G401 (cell line): ENCODE results near the gene AIM2. TPM values are rescaled to one million over a fixed set of nuclear protein-coding genes. Genes with fewer than 3 reads are reported as not detected.
"Not testable (repeated sequence)": the region's sequence is repeated elsewhere in the genome, so short reads cannot be mapped to it uniquely, and the experiment has no call there.

Source experiments
- DNase-seq: peaks from one replicate; pipeline ENCODE4 v3.0.0-alpha.2; 2015; ENCODE audit warnings: low spot score
- in situ Hi-C: cut with HindIII; loops from 2 replicates; pipeline ENCODE4 v1.10.0; 2016; ENCODE audit warnings: low sequenced_read_pairs, mixed read lengths
- total RNA-seq: library from RNA; depleted of rRNA; stranded (reverse); fragments of >200 nt; shearing (Covaris generic); gene quantifications from 2 replicates; pipeline ENCODE4 v1.2.3, GENCODE V29; 2014; rRNA removed

AIM2 gene, protein sequence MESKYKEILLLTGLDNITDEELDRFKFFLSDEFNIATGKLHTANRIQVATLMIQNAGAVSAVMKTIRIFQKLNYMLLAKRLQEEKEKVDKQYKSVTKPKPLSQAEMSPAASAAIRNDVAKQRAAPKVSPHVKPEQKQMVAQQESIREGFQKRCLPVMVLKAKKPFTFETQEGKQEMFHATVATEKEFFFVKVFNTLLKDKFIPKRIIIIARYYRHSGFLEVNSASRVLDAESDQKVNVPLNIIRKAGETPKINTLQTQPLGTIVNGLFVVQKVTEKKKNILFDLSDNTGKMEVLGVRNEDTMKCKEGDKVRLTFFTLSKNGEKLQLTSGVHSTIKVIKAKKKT
- not detected in 2 replicates for total RNA-seq

DNA sequence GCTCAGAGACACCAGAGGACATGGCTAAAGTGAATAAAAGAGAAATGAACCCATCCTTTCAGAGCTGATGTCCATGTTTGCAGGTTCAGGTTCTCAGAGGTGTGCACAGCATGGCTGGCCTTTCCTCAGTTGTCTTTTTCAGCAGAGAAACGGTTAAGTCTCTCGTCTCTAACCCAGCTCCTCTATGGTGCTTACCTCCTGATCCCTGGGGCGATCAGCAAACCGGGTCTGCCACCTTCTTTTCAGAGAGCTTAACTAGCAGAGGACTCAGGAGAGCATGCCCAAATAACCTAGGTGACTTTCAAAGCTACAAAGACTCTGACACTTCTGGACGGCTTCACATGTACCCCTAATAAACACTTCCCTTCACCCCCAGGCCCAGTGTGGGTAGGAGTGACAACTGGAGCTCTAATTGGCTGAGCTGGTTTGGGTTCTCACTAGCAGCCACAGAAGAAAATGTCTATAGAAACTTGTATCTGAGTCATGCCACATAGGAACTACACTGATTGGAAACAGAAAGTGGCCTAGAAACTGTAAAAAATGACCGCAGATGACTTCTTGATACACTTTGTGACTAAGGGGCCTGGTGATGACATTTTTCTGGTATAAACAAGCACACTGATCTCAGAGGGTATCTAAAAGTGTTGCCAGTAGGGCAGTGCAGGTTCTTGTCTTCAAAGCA is at the start of gene AIM2:
Gene AIM2 (minus strand): TSS at position 329 of the 682 bp plus-strand sequence. CDS start 3,267 bp downstream, outside the sequence.
- in situ Hi-C loops, result no loop called here
- DNase-seq, result no peak

DNA sequence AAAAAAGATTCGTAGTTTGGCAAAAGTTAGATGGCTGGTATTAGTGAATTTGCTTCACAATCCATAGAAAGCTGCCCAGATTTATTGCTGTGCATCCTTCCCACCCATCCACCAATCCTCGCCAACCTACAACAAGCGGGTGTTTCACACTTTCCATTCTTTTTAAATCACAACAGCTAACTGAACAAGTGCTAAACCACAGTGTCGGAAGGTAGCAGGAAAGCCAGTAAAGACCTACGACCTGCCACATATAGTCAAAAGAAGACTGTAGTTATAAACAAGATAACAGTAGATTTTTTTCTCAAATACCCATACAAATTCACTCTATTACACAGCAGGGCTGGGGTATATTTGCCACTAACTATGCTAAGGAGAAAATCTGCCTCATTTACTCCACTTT is 47.0 kb upstream of the AIM2 start:
- no peak for DNase-seq
- in situ Hi-C loops, result no loop called here

DNA sequence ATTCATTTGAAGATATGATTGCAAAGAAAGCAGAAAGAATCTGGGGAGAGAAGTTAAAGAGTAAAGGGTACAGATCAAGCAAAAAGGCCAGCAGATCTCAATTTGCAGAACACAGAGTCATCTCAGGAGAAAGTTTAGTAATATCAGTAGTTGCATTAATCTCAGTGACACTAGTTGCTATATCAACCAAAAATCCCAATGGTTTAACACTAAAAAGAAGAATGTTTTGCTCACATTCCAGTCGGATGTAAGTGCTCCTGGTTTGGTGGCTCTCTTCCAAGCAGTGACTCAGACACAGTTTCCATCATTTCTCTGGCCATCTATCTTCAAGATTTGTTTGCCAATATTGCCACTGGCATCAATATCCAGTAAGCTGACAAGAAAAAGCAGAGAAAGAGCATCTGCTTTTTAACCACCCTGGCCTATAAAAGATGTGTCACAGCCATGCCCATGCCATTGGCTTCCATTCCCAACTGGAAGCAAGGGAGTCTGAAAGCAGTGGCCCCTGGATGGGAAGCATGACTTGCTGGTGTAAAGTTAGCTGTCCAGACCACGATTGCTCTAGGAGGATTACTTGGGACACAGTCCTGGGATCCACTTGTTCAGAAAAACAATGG is 45.5 kb upstream of the AIM2 start:
- in situ Hi-C loops, result no loop called here
- DNase-seq, result no peak

GRCh38 chr1:159121526-159121925 is 45.0 kb upstream of the AIM2 start:
- in situ Hi-C loops, result no loop called here
- no peak for DNase-seq

DNA sequence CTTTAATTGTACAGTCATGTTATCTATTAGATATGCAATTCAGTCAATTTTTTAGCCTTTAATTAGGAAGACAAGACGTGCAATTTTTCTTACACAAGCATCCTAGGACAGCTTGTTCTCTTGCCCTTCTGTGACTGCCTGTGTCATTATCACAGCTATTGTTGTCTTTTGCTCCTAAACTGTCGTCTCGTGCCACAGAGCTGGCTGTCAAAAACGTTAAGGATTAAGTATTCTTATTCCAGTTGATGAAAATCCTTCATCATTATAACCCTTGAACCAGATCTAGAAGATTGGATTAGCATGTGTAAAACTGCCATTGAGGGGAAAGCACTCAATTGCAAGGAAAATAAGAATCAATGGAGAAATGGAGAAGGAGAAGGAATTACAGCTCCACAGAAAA is 43.8 kb upstream of the AIM2 start:
- no peak for DNase-seq
- in situ Hi-C loops, result no loop called here

GRCh38 chr1:159113596-159114433 is 37.2 kb upstream of the AIM2 start:
- in situ Hi-C loops, result no loop called here

GRCh38 chr1:159103021-159103420 is 26.5 kb upstream of the AIM2 start:
- DNase-seq, in situ Hi-C loops: not testable (repeated sequence)

More at GRCh38 chr1:159113596-159114433, 37.2 kb upstream of the AIM2 start:
- no peak for DNase-seq

DNA sequence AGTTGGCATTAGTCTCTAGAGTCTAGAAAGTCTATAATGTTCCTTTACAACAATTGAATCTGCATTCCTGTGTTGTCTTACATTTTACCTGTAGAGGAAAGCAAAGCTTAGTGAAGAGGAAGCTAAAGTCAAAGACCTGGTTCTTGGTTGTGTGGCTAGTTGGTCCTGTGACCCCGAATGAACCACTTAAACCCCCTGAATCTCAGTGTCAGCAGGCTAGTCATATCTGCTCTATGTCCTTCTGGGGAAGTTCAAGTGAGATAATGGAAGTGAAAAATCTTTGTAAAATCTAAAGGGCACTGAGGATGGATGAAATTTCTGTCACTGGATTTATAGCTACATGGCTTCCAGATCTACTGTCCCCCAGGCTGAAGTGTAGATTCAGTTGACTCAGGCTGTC is 24.0 kb upstream of the AIM2 start:
- DNase-seq, result no peak
- in situ Hi-C loops, result no loop called here

- in situ Hi-C loops, result no loop called here
- no peak for DNase-seq
Observed at GRCh38 chr1:159098596-159098995, 22.0 kb upstream of the AIM2 start.

DNA sequence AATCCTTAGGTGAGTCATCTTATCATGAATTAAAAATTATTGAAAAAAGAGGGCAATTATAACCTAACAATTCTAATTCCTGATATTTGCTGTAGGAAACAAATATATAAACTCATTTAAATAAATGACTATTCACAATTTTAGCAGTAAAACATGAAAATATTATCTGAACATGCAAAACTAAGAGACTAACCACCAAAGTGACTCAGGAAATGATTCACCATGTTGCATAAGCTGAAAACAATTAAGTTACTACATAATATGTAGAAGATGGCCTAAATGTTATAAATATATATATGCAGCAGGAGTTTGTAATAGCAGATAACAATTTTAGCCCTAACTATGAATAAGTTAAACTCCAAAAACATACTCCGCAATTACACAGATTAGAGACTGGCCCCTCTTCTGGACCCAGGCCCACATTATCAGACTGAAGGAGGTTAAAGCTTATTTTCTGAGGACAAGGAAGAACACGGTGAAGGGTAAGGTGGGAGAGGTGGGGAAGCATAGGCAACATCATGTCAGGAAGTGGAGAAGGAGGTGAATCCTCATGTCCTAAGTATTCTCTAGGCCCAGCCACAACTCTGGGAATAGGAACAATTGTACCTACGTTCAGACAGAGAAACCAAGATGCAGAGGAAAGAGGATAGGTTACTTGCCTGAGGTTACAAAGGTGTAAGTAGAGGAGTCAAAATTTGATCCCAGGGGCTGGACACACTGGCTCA is 15.6 kb upstream of the AIM2 start:
- in situ Hi-C loops, result no loop called here

DNA sequence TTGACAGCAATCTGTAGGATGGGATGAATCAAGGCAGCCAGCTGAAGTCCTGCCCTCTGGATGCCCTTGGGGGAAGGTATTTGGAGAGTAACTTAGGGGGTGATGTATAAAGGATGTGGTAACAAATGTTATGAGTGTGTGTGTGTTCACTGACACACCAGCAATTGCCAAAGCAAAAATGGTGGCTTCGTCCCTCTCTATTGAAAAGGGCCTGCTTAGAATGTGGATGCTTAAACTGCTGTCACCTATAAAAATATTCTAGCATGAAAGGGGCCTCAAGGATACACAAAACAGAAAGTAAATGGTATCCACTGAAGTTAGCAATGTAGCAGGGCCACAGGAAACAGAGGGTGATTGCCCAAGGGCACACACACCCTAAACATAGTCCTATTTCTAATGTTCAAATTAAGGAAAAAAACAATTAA is 15.1 kb upstream of the AIM2 start:
- DNase-seq, result no peak
- in situ Hi-C loops, result no loop called here

More for the DNA sequence above, 15.6 kb upstream of the AIM2 start:
- DNase-seq, result no peak

- in situ Hi-C loops, result no loop called here
- DNase-seq, result no peak
Observed at GRCh38 chr1:159091180-159091560, 14.6 kb upstream of the AIM2 start.

DNA sequence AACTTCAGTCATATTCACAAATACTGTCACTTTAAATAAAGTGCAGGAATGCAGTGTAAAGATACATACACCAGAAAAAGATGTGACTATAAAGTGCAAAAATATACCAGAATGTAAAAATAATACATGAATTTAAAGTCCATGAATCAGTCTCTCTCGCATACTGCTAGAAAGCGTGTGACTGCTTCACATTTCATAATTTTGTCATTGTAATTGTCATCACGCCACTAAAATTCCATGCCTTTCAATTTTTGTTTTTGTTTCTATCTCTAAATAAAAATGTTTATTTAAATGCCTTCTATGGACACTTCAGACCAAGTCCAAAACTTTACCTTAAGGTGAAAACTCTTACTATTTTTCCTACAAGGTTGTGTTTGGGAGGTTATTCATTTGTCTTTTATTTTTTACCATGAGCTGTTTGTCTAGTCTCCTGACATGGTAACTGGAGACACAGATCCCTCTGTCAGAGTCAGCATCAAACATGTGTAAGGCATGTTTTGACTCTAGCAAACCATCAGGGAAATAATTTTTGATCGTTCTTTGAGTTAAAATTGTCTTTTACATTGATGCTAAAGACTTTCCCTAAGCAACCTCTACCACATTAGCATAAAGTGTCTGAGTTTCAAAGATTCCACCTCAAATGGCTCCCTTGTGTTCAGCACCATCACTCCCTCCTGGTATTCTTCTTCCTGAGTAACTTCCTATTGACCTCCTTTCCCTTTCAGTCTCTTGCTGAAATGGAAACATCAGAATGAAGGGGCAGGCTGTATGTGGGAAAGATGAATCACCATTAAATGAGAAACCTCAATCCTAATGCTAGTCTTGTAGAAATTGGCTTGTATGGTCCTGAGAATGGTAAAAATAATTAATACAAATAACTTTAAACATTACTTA is 14.0 kb upstream of the AIM2 start:
- in situ Hi-C loops, result no loop called here
- DNase-seq, result no peak

- no peak for DNase-seq
Observed at GRCh38 chr1:159089184-159089791, 12.7 kb upstream of the AIM2 start.

GRCh38 chr1:159088546-159089183 is 12.1 kb upstream of the AIM2 start:
- in situ Hi-C loops, result no loop called here
- DNase-seq, result no peak

More at GRCh38 chr1:159089184-159089791, 12.7 kb upstream of the AIM2 start:
- in situ Hi-C loops, result no loop called here

- in situ Hi-C loops, result no loop called here
- DNase-seq, result no peak
Observed at GRCh38 chr1:159088050-159088449, 11.5 kb upstream of the AIM2 start.

DNA sequence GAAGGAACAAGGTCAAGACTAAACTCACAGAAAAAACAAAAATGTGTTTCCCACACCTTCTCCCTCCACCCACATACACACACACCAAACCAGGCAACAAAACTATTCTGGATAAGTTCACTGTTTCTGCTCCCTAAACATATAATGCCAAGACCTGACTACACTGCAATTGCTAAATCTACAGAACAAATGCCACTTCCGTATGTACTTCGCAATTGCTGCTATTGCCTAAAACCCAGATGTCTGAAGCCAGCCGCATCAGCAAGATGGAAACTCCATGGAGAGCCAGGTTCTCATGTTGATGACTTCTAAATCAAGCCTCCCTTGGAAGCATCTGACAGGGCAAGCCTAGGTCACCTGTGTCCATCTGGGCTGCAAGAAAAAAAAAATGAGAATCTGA is 8.3 kb upstream of the AIM2 start:
- in situ Hi-C loops, result no loop called here
- DNase-seq, result no peak
